GM19328 (cell line): ENCODE measurements around the gene PODXL2.

Experiments used
- ATAC-seq: cut with Tn5 transposase; IDR thresholded peaks from one replicate; pipeline ENCODE4 v1.9.1; 2021; ENCODE audit warnings: mild to moderate bottlenecking, moderate library complexity; ENCODE audit not compliant: unreplicated experiment

PODXL2 gene

DNA sequence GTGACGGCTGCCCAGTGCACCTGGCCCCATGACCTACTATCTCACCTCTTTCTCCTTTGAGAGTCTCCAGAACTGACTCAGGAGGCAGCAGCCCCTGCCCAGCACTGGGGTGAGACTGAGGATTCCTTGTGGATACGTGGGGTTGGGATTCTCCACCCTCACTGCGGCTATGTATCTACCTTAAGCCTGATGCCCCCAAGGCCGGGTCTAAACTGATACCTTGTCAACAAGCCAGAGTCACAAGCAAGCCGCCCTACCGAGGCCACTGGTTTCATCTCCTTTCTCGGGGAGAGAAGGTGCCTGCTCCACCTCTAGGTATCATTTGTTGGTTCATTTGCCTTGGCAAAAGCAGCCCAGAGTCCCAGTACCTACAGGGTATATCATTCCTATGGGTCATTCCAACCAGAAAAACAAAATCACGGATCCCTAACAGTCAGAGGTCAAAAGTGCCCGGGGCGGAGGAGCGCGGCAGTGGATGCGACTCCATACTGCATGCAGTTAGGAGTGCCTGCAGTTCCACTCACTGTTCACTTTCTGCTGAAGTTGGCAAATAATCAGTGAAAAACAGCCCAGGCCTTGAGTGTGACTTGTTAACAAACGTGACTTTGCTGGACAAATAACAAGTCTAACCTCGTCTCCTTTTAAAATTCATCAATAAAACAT, 91.3 kb downstream of the PODXL2 start:
- ATAC-seq, result no peak

DNA sequence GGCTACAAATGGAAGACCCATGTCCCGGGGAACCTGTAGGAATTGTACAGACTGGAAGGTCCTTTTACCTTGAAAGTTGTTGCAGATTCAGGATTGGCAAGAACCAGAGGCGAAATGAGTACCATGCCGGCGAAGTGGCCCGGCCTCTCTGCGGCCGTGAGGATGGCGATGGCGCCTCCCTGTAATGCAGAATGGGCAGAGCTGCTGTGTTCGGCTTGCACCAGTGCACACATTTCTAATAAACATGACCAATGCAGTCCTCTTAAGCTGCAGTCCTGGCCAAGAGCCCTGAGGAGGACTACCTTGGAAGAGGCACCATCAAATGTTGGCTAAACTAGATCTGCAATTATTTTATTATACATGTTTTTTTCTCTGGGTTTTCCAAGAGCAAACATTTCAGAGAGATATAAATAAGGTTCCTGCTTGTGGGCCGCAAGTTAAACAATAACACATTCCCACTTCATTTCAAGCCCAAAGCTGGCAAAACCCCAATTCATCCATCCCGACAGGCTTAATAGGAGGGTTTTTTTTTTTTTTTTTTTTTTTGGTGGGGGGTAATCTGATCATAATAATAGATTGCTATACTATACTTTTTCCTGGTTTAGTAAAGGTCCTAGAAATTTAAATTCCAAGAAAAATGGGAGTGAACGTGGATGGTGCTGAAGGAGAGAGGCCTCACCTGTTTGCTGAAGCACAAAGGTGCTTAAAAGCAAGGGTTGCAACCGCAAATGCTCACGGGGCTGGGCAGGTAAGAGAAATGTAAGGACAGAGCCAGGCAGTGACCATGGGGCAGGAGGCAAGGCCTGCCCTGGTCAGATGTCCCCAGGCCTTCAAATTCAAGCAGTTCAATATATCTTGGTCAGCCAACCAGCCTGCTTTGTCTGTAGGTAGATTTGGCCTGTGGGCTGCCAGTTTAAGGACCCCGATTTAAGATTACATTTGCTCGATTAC, 92.3 kb downstream of the PODXL2 start:
- no peak for ATAC-seq

DNA sequence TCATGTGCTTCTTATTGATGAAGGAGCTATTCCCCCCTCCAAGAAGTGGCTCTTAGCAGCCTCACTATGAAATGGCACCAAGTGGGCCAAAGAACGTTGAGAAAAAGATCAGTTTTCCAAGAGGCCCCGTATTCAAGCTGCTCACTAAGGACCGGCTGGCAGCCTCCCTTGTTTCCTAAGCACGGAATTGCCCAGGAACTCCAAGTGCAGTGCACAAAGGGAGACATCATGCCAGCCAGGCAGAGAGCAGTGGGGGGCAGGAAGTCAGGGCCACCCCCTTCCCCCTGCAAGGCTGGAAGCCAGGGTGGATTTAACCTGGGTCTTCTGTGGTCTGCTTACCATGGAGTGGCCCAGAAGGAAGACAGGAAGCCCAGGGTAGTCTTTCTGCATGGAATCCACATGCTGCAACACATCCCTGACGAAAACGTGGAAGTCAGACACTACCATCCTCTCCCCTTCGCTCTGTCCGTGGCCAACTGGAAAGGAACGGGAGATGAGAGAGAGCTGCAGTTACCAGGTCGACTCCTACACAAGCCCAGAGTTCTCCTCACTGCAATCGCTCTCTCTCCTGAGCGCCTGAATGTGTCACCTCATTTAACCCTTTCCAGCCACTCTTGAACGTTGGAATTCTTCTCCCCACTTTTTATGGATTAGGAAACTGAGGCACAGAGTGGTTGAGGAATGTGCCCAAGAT, 93.3 kb downstream of the PODXL2 start:
- ATAC-seq, result no peak
